ENCODE measurements around the gene EP400. TPM values are rescaled to one million over a fixed set of nuclear protein-coding genes. Genes with fewer than 3 reads are reported as not detected.

The EP400 gene
- polyA plus RNA-seq, 1 donor (not counting 4 experiments of a cell fraction or from before 2014, with no cell fraction given): 4.1 TPM

DNA sequence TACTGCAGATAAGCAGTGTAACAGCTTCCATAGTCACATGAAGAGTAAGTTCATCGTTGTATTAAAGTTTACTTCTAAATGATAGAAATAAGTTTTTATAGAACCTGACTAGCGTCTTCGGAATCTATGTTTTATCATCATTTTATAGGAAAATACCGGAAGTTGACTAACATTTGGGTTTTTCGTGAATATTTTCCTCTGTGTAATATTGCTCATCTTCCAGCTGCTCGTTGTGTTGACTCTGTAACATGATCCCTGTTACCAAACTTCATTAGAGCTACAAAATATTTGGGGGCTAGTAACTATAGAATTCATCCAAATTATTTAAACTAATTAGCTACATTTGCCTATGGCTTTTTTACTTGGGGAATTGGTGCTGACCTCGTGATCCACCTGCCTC, 157.2 kb downstream of the EP400 start:
- FAIRE-seq: no peak
- H3K4me2 ChIP-seq (ENCODE audit: control insufficient read depth, extremely low read depth, insufficient read depth, low read depth, low read length): no peak overlapping the region

GRCh38 chr12:132108211-132108832, 158.6 kb downstream of the EP400 start:
- FAIRE-seq (no peak), DNase-seq (ENCODE audit: low read depth, low spot score) (no peak)
- Histone ChIP-seq H3K27me3 (ENCODE audit: control insufficient read depth, extremely low read depth, insufficient read depth, low read length) (no peaks in the 10 kb centered on the region), H3K36me3 (ENCODE audit: control insufficient read depth in 2 of 2, extremely low read depth in 1 of 2, insufficient read depth in 2 of 2, low read length in 2 of 2) (peaks cover 5 to 9% of the 10 kb centered on the region in 2 experiments), H3K4me2 (ENCODE audit: control insufficient read depth, extremely low read depth, insufficient read depth, low read depth, low read length) (no peak overlapping the region), H3K79me2 (ENCODE audit: control insufficient read depth, insufficient read depth, low read length) (no peaks in the 10 kb centered on the region), H2AFZ (ENCODE audit: control insufficient read depth, low read length) (no peak overlapping the region), H4K20me1 (ENCODE audit: control insufficient read depth, extremely low read depth, insufficient read depth, low read length) (no peaks in the 10 kb centered on the region), H3K9me3 (ENCODE audit: control insufficient read depth, low read depth, low read length) (no peaks in the 10 kb centered on the region), H3K9ac (ENCODE audit: control insufficient read depth, extremely low read depth, insufficient read depth, low read length) (no peak overlapping the region), H3K9me1 (ENCODE audit: control insufficient read depth, extremely low read depth, insufficient read depth, low read length) (no peaks in the 10 kb centered on the region), H3K4me1 (ENCODE audit: control insufficient read depth, extremely low read depth, insufficient read depth, low read length) (no peaks in the 10 kb centered on the region), H3K27ac (ENCODE audit: control insufficient read depth, insufficient read depth, low read length) (no peak overlapping the region), H3K4me3 (ENCODE audit: control insufficient read depth in 2 of 3, extremely low read depth in 1 of 3, insufficient read depth in 2 of 3, low read depth in 1 of 3, low read length in 3 of 3) (no peak overlapping the region)
- no peak for TF ChIP-seq EZH2 (IDR thresholded peaks at IDR 0.05; ENCODE audit: low read length)
- TF ChIP-seq, protein P1, sequence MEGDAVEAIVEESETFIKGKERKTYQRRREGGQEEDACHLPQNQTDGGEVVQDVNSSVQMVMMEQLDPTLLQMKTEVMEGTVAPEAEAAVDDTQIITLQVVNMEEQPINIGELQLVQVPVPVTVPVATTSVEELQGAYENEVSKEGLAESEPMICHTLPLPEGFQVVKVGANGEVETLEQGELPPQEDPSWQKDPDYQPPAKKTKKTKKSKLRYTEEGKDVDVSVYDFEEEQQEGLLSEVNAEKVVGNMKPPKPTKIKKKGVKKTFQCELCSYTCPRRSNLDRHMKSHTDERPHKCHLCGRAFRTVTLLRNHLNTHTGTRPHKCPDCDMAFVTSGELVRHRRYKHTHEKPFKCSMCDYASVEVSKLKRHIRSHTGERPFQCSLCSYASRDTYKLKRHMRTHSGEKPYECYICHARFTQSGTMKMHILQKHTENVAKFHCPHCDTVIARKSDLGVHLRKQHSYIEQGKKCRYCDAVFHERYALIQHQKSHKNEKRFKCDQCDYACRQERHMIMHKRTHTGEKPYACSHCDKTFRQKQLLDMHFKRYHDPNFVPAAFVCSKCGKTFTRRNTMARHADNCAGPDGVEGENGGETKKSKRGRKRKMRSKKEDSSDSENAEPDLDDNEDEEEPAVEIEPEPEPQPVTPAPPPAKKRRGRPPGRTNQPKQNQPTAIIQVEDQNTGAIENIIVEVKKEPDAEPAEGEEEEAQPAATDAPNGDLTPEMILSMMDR (optimal IDR thresholded peaks at IDR 0.05 in 1 of 3, IDR thresholded peaks at IDR 0.05 in 1 of 3, conservative IDR thresholded peaks at IDR 0.05 in 1 of 3; ENCODE audit: extremely low read depth in 1 of 3, insufficient read depth in 2 of 3, low read length in 3 of 3): no peak
- dilution Hi-C loops (cut with MboI; ENCODE audit: extremely low pct_ligation_motif_present, low sequenced_read_pairs): no loop called here

More for the DNA sequence above, 157.2 kb downstream of the EP400 start:
- no peak for DNase-seq (ENCODE audit: low read depth, low spot score)
- H4K20me1 ChIP-seq (ENCODE audit: control insufficient read depth, extremely low read depth, insufficient read depth, low read length): no peaks in the 10 kb centered on the region
- H2AFZ ChIP-seq (ENCODE audit: control insufficient read depth, low read length): no peak overlapping the region
- no peak for TF ChIP-seq EZH2 (IDR thresholded peaks at IDR 0.05; ENCODE audit: low read length)
- TF ChIP-seq, protein P1 (optimal IDR thresholded peaks at IDR 0.05 in 1 of 3, IDR thresholded peaks at IDR 0.05 in 1 of 3, conservative IDR thresholded peaks at IDR 0.05 in 1 of 3; ENCODE audit: extremely low read depth in 1 of 3, insufficient read depth in 2 of 3, low read length in 3 of 3): no peak
- H3K9me1 ChIP-seq (ENCODE audit: control insufficient read depth, extremely low read depth, insufficient read depth, low read length): no peaks in the 10 kb centered on the region
- H3K9ac ChIP-seq (ENCODE audit: control insufficient read depth, extremely low read depth, insufficient read depth, low read length): no peak overlapping the region
- no peak overlapping the region for H3K4me3 ChIP-seq (ENCODE audit: control insufficient read depth in 2 of 3, extremely low read depth in 1 of 3, insufficient read depth in 2 of 3, low read depth in 1 of 3, low read length in 3 of 3)
- no peaks in the 10 kb centered on the region for H3K9me3 ChIP-seq (ENCODE audit: control insufficient read depth, low read depth, low read length)
- H3K4me1 ChIP-seq (ENCODE audit: control insufficient read depth, extremely low read depth, insufficient read depth, low read length): no peaks in the 10 kb centered on the region
- dilution Hi-C loops (cut with MboI; ENCODE audit: extremely low pct_ligation_motif_present, low sequenced_read_pairs): no loop called here
- H3K79me2 ChIP-seq (ENCODE audit: control insufficient read depth, insufficient read depth, low read length): no peaks in the 10 kb centered on the region
- no peaks in the 10 kb centered on the region for H3K27me3 ChIP-seq (ENCODE audit: control insufficient read depth, extremely low read depth, insufficient read depth, low read length)
- H3K36me3 ChIP-seq (ENCODE audit: control insufficient read depth in 2 of 2, extremely low read depth in 1 of 2, insufficient read depth in 2 of 2, low read length in 2 of 2): peaks cover 4 to 10% of the 10 kb centered on the region in 2 experiments
- H3K27ac ChIP-seq (ENCODE audit: control insufficient read depth, insufficient read depth, low read length): no peak overlapping the region
